Neural crest cell (in vitro differentiated cells): ENCODE data around the gene STIM1. TPM values are rescaled to one million over a fixed set of nuclear protein-coding genes. Genes with fewer than 3 reads are reported as not detected.

Experiments
- DNase-seq: peaks from one replicate; pipeline ENCODE4 v3.0.0; 2021; ENCODE audit warnings: low read depth, mixed read lengths, low spot score
- H3K27ac Mint-ChIP-seq: one replicate; pipeline ENCODE4 v1.8.0; 2021; ENCODE audit warnings: mild to moderate bottlenecking, mixed read lengths; ENCODE audit not compliant: unreplicated experiment
- H3K27me3 Mint-ChIP-seq: 2 replicates; pipeline ENCODE4 v1.8.0; 2021; ENCODE audit warnings: low read depth, mild to moderate bottlenecking, mixed read lengths
- H3K36me3 Mint-ChIP-seq: 2 replicates; pipeline ENCODE4 v1.8.0; 2021; ENCODE audit warnings: low read depth, mild to moderate bottlenecking, mixed read lengths
- H3K4me1 Mint-ChIP-seq: 2 replicates; pipeline ENCODE4 v1.8.0; 2021; ENCODE audit warnings: mixed read lengths
- H3K4me3 Mint-ChIP-seq: one replicate; pipeline ENCODE4 v1.8.0; 2021; ENCODE audit warnings: mild to moderate bottlenecking, mixed read lengths
- H3K9me3 Mint-ChIP-seq: 2 replicates; pipeline ENCODE4 v1.8.0; 2021; ENCODE audit warnings: mixed read lengths
- total RNA-seq: library from RNA; stranded (reverse); gene quantifications from 2 replicates; pipeline ENCODE4 v1.2.1, GENCODE V29; 2021
- TF ChIP-seq, protein P1 (sequence below): fragments of 200-600 bp; sonication (generic); conservative IDR thresholded peaks from 2 replicates; pipeline ENCODE4 v1.5.0; 2021; ENCODE audit warnings: antibody characterized with exemption, mild to moderate bottlenecking

STIM1 gene
- total RNA-seq, 1 donor from 2014 or later, result 24.4 TPM

- H3K4me1 Mint-ChIP-seq, result peaks cover 8% of the 10 kb centered on the region
- no peak overlapping the region for H3K27ac Mint-ChIP-seq
- H3K27me3 Mint-ChIP-seq, result no peaks in the 10 kb centered on the region
- no peaks in the 10 kb centered on the region for H3K9me3 Mint-ChIP-seq
- H3K4me3 Mint-ChIP-seq, result no peak overlapping the region
- TF ChIP-seq, protein P1, sequence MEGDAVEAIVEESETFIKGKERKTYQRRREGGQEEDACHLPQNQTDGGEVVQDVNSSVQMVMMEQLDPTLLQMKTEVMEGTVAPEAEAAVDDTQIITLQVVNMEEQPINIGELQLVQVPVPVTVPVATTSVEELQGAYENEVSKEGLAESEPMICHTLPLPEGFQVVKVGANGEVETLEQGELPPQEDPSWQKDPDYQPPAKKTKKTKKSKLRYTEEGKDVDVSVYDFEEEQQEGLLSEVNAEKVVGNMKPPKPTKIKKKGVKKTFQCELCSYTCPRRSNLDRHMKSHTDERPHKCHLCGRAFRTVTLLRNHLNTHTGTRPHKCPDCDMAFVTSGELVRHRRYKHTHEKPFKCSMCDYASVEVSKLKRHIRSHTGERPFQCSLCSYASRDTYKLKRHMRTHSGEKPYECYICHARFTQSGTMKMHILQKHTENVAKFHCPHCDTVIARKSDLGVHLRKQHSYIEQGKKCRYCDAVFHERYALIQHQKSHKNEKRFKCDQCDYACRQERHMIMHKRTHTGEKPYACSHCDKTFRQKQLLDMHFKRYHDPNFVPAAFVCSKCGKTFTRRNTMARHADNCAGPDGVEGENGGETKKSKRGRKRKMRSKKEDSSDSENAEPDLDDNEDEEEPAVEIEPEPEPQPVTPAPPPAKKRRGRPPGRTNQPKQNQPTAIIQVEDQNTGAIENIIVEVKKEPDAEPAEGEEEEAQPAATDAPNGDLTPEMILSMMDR, result no peak
- no peak for DNase-seq
- H3K36me3 Mint-ChIP-seq, result no peaks in the 10 kb centered on the region
These were observed 10.7 kb downstream of the STIM1 start for GRCh38 chr11:3866206-3866605.

- Mint-ChIP-seq H3K36me3 (no peaks in the 10 kb centered on the region), H3K9me3 (no peaks in the 10 kb centered on the region), H3K4me3 (no peak overlapping the region), H3K4me1 (peaks cover 8% of the 10 kb centered on the region), H3K27ac (no peak overlapping the region), H3K27me3 (no peaks in the 10 kb centered on the region)
- TF ChIP-seq, protein P1, result no peak
- DNase-seq, result no peak
These were observed 11.4 kb downstream of the STIM1 start for GRCh38 chr11:3866836-3867208.

GRCh38 chr11:3867209-3868091 is 12.0 kb downstream of the STIM1 start:
- Mint-ChIP-seq H3K36me3 (no peaks in the 10 kb centered on the region), H3K9me3 (no peaks in the 10 kb centered on the region), H3K27me3 (no peaks in the 10 kb centered on the region), H3K27ac (peak overlapping the region; percentile 47), H3K4me1 (peaks cover 8% of the 10 kb centered on the region), H3K4me3 (no peak overlapping the region)
- TF ChIP-seq, protein P1, result no peak
- no peak for DNase-seq

DNA sequence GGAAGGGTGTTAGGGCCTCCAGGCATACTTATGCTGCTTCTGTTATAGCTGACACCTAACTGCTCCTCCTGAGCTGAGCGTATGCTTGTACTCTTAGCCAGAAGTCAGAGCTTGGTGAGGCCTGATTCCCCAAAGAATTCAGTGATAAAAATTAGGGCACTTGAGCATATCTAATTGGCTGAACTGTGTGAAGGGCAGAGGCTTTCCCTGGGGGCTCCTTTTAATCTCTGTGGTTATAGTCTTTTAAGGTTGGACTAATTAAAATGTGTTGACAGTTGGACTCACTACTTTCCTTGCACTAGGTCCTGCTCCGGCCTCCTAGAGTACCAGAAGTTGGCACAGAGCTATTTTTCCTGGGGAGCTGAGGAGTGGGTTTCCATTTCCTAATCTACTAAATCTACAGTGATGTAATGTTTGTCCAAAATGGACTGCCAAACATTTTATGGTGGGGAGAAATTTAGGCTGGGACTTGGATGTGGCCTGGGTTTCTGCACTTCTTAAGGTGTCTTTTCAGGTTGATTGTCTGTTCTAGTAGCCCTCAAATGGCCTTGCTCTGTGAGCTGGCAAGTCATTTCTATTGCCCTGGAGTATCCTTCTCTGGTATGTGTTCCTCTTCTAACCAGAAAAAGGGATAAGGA is 18.4 kb downstream of the STIM1 start:
- H3K36me3 Mint-ChIP-seq, result no peaks in the 10 kb centered on the region
- no peaks in the 10 kb centered on the region for H3K27me3 Mint-ChIP-seq
- no peaks in the 10 kb centered on the region for H3K9me3 Mint-ChIP-seq
- H3K27ac Mint-ChIP-seq, result no peak overlapping the region
- DNase-seq, result no peak
- TF ChIP-seq, protein P1, result no peak
- peaks cover 5% of the 10 kb centered on the region for H3K4me1 Mint-ChIP-seq
- H3K4me3 Mint-ChIP-seq, result no peak overlapping the region

DNA sequence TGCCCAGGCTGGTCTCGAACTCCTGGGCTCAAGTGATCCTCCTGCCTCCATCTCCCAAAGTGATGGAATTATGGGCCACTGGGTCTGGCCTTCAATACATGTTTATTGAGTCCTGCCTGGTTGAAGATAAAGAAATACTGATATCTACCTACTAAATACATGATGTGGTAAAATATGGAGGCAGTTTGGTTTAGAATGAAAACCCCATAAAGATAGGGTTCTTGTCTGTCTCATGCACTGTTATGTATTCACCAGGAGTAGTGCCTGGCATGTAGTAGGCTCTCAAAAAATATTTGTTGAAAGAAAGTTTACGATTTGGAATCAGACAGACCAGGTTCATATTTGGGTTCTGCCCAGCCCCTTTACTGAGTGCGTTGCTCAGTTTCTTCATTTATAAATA is 21.1 kb downstream of the STIM1 start:
- Mint-ChIP-seq H3K9me3 (no peaks in the 10 kb centered on the region), H3K4me1 (peaks cover 11% of the 10 kb centered on the region), H3K27ac (no peak overlapping the region), H3K27me3 (no peaks in the 10 kb centered on the region), H3K4me3 (no peak overlapping the region), H3K36me3 (no peaks in the 10 kb centered on the region)
- DNase-seq, result no peak
- TF ChIP-seq, protein P1, result no peak
